ENCODE measurements around the gene DLEU7. TPM values are rescaled to one million over a fixed set of nuclear protein-coding genes. Genes with fewer than 3 reads are reported as not detected.

Gene DLEU7
- total RNA-seq, 4 donors from 2014 or later: 1.1 TPM; not detected in 3

- WGBS, 2 donors (ENCODE audit: low coverage in 1 of 2): 25 to 100% methylated on average over 1 of the region's 1 CpG
- Histone ChIP-seq H3K27ac (no peak overlapping the region), H3K4me1 (peaks cover 0 to 3% (median 0%) of the 10 kb centered on the region in 3 donors), H3K27me3 (no peaks in the 10 kb centered on the region), H3K36me3 (no peaks in the 10 kb centered on the region), H3K9me3 (no peaks in the 10 kb centered on the region), H3K4me3 (no peak overlapping the region)
- no peak for ATAC-seq
- no peak for TF ChIP-seq POLR2AphosphoS5 (IDR thresholded peaks at IDR 0.05)
Measured at GRCh38 chr13:50888362-50888761, 44.9 kb upstream of the DLEU7 start.

- TF ChIP-seq POLR2A (IDR thresholded peaks at IDR 0.05): no peak
- TF ChIP-seq POLR2AphosphoS5 (IDR thresholded peaks at IDR 0.05): no peak
- TF ChIP-seq EP300 (IDR thresholded peaks at IDR 0.05): no peak
- TF ChIP-seq CTCF (IDR thresholded peaks at IDR 0.05): no peak
- H3K4me1 ChIP-seq: no peaks in the 10 kb centered on the region
- H3K4me3 ChIP-seq: no peak overlapping the region
- WGBS, 2 donors (ENCODE audit: low coverage in 1 of 2): 79 to 87% methylated on average over 5 to 7 of the region's 7 CpGs
- no peaks in the 10 kb centered on the region for H3K27me3 ChIP-seq
- ATAC-seq: no peak
- H3K36me3 ChIP-seq: no peaks in the 10 kb centered on the region
- no peak overlapping the region for H3K27ac ChIP-seq
- H3K9me3 ChIP-seq: no peaks in the 10 kb centered on the region
Measured at GRCh38 chr13:50887151-50887550, 43.7 kb upstream of the DLEU7 start.

DNA sequence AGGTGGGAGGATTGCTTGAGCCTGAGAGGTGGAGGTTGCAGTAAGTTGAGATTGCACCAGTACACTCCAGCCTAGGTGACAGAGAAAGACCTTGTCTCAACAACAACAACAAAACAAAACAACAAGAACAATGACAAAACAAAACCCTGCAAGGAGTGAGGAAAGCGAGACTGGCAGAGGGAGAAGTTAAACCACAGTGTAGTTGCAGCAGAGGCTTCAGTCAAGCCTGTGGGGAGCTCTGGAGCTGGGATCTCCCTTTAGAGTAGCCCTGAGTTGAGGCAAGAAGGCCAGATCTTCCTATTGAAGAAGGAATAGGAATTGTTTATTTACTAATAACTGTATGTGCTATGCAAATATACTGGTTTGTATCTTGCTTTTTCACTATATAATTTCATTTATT is 40.8 kb upstream of the DLEU7 start:
- Histone ChIP-seq H3K36me3 (no peaks in the 10 kb centered on the region), H3K27ac (no peak overlapping the region), H3K4me3 (no peak overlapping the region), H3K9me3 (no peaks in the 10 kb centered on the region), H3K4me1 (no peaks in the 10 kb centered on the region), H3K27me3 (no peaks in the 10 kb centered on the region)
- ATAC-seq: no peak
- 91% methylated on average over 1 of the region's 1 CpG; no CpG with 5 or more reads in 1 of the 2 donors for WGBS, 2 donors (ENCODE audit: low coverage in 1 of 2)
- TF ChIP-seq CTCF (IDR thresholded peaks at IDR 0.05): no peak
- no peak for TF ChIP-seq EP300 (IDR thresholded peaks at IDR 0.05)
- TF ChIP-seq POLR2AphosphoS5 (IDR thresholded peaks at IDR 0.05): no peak
- no peak for TF ChIP-seq POLR2A (IDR thresholded peaks at IDR 0.05)

GRCh38 chr13:50883728-50884127 is 40.2 kb upstream of the DLEU7 start:
- H3K4me3 ChIP-seq: no peak overlapping the region
- no peak for ATAC-seq
- no peak for TF ChIP-seq POLR2A (IDR thresholded peaks at IDR 0.05)
- TF ChIP-seq CTCF (IDR thresholded peaks at IDR 0.05): no peak
- no peak for TF ChIP-seq EP300 (IDR thresholded peaks at IDR 0.05)
- TF ChIP-seq POLR2AphosphoS5 (IDR thresholded peaks at IDR 0.05): no peak
- H3K27ac ChIP-seq: no peak overlapping the region
- H3K36me3 ChIP-seq: no peaks in the 10 kb centered on the region
- WGBS, 2 donors (ENCODE audit: low coverage in 1 of 2): 78 to 86% methylated on average over 1 of the region's 1 CpG
- H3K9me3 ChIP-seq: no peaks in the 10 kb centered on the region
- no peaks in the 10 kb centered on the region for H3K4me1 ChIP-seq
- no peaks in the 10 kb centered on the region for H3K27me3 ChIP-seq

GRCh38 chr13:50882816-50883435 is 39.4 kb upstream of the DLEU7 start:
- no peak for ATAC-seq
- Histone ChIP-seq H3K36me3 (no peaks in the 10 kb centered on the region), H3K27me3 (no peaks in the 10 kb centered on the region), H3K27ac (no peak overlapping the region), H3K9me3 (no peaks in the 10 kb centered on the region), H3K4me3 (no peak overlapping the region), H3K4me1 (no peaks in the 10 kb centered on the region)
- no peak for TF ChIP-seq POLR2A (IDR thresholded peaks at IDR 0.05)
- no peak for TF ChIP-seq POLR2AphosphoS5 (IDR thresholded peaks at IDR 0.05)
- no peak for TF ChIP-seq CTCF (IDR thresholded peaks at IDR 0.05)
- TF ChIP-seq EP300 (IDR thresholded peaks at IDR 0.05): no peak
- 89 to 90% methylated on average over 5 of the region's 5 CpGs for WGBS, 2 donors (ENCODE audit: low coverage in 1 of 2)

All from gastroesophageal sphincter (tissue), 4 donors.